Smooth muscle cell (in vitro differentiated cells): Measurements from ENCODE around the gene SFT2D1. TPM values are rescaled to one million over a fixed set of nuclear protein-coding genes. Genes with fewer than 3 reads are reported as not detected.
"Not testable (repeated sequence)": the region's sequence is repeated elsewhere in the genome, so short reads cannot be mapped to it uniquely, and the experiment has no call there.

Experiments
- DNase-seq: peaks from one replicate; lab custom pipeline; 2025; ENCODE audit not compliant: unreplicated experiment; lab: John Stamatoyannopoulos, UW
- H2AFZ ChIP-seq: fragments of 200-600 bp; sonication (generic); 2 replicates; pipeline ENCODE4 v1.6.0; 2016; ENCODE audit warnings: antibody characterized with exemption, low read depth, mild to moderate bottlenecking
- H3F3A ChIP-seq: fragments of 200-600 bp; sonication (generic); 2 replicates; pipeline ENCODE4 v1.6.0; 2017; ENCODE audit warnings: antibody characterized with exemption, low read depth
- H3K27ac ChIP-seq: fragments of 200-600 bp; sonication (generic); 2 replicates; pipeline ENCODE4 v1.5.1; 2016; ENCODE audit warnings: low read depth, mild to moderate bottlenecking
- H3K27me3 ChIP-seq: fragments of 200-600 bp; sonication (generic); 2 replicates; pipeline ENCODE4 v1.6.1; 2016; ENCODE audit warnings: low read depth, mild to moderate bottlenecking
- H3K36me3 ChIP-seq: fragments of 200-600 bp; sonication (generic); 2 replicates; pipeline ENCODE4 v1.5.1; 2016; ENCODE audit warnings: low read depth
- H3K4me1 ChIP-seq: fragments of 200-600 bp; sonication (generic); 2 replicates; pipeline ENCODE4 v1.5.1; 2016; ENCODE audit warnings: low read depth
- H3K4me2 ChIP-seq: fragments of 200-600 bp; sonication (generic); 2 replicates; pipeline ENCODE4 v1.6.0; 2016; ENCODE audit warnings: mild to moderate bottlenecking
- H3K4me3 ChIP-seq: fragments of 200-600 bp; sonication (generic); 2 replicates; pipeline ENCODE4 v1.5.1; 2016; ENCODE audit warnings: mild to moderate bottlenecking
- H3K79me2 ChIP-seq: fragments of 200-600 bp; sonication (generic); 2 replicates; pipeline ENCODE4 v1.6.0; 2016; ENCODE audit warnings: low read depth, mild to moderate bottlenecking
- H3K9ac ChIP-seq: fragments of 200-600 bp; sonication (generic); 2 replicates; pipeline ENCODE4 v1.6.0; 2016; ENCODE audit warnings: low read depth
- H3K9me3 ChIP-seq: fragments of 200-600 bp; sonication (generic); replicated peaks from 2 replicates; pipeline ENCODE4 v1.5.1; 2016; ENCODE audit warnings: low read depth
- H4K20me1 ChIP-seq: fragments of 200-600 bp; sonication (generic); 2 replicates; pipeline ENCODE4 v1.6.0; 2016; ENCODE audit warnings: low read depth
- WGBS: methylation state at CpG from one replicate; pipeline ENCODE4 v1.1.7; 2016; ENCODE audit warnings: low lambda C conversion rate; 5-methylcytosine and 5-hydroxymethylcytosine counted together
- polyA plus RNA-seq: library from polyadenylated mRNA; unstranded; fragments of >200 nt; fragmentation: Nextera tagmentation; extraction: Ambion mirVana; gene quantifications from 2 replicates; pipeline ENCODE4 v1.2.1, GENCODE V29; 2016
- total RNA-seq: library from RNA; depleted of rRNA; stranded (reverse); fragments of >200 nt; gene quantifications from 2 replicates; pipeline ENCODE4 v1.2.3, GENCODE V29; 2014
- TF ChIP-seq, protein P1 (sequence below): fragments of 200-600 bp; sonication (generic); IDR thresholded peaks from 2 replicates; pipeline ENCODE4 v1.5.1; 2017; ENCODE audit warnings: borderline replicate concordance, mild to moderate bottlenecking, antibody characterized with exemption; ENCODE audit not compliant: insufficient read depth, poor library complexity, severe bottlenecking

SFT2D1 gene
- total and polyA plus RNA-seq, 2 experiments from 2014 or later = 50.3 to 82.3 TPM

GRCh38 chr6:166387642-166388289, 45.4 kb upstream of the SFT2D1 start:
- H3K27me3 ChIP-seq = no peaks in the 10 kb centered on the region
- H3K9me3 ChIP-seq = no peaks in the 10 kb centered on the region
- H3K79me2 ChIP-seq = no peaks in the 10 kb centered on the region
- H2AFZ ChIP-seq = no peak overlapping the region
- no peaks in the 10 kb centered on the region for H3F3A ChIP-seq
- H3K4me2 ChIP-seq = no peak overlapping the region
- no peak overlapping the region for H3K27ac ChIP-seq
- no peaks in the 10 kb centered on the region for H3K36me3 ChIP-seq
- no peaks in the 10 kb centered on the region for H4K20me1 ChIP-seq
- H3K4me3 ChIP-seq = no peak overlapping the region
- TF ChIP-seq, protein P1, sequence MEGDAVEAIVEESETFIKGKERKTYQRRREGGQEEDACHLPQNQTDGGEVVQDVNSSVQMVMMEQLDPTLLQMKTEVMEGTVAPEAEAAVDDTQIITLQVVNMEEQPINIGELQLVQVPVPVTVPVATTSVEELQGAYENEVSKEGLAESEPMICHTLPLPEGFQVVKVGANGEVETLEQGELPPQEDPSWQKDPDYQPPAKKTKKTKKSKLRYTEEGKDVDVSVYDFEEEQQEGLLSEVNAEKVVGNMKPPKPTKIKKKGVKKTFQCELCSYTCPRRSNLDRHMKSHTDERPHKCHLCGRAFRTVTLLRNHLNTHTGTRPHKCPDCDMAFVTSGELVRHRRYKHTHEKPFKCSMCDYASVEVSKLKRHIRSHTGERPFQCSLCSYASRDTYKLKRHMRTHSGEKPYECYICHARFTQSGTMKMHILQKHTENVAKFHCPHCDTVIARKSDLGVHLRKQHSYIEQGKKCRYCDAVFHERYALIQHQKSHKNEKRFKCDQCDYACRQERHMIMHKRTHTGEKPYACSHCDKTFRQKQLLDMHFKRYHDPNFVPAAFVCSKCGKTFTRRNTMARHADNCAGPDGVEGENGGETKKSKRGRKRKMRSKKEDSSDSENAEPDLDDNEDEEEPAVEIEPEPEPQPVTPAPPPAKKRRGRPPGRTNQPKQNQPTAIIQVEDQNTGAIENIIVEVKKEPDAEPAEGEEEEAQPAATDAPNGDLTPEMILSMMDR = no peak
- no peak for DNase-seq
- 87% methylated on average over 5 of the region's 5 CpGs for WGBS
- H3K4me1 ChIP-seq = no peaks in the 10 kb centered on the region
- no peak overlapping the region for H3K9ac ChIP-seq

- not testable (repeated sequence) for H3K79me2 ChIP-seq, H3K27ac ChIP-seq, H4K20me1 ChIP-seq, H3K4me3 ChIP-seq, DNase-seq, H3F3A ChIP-seq, H3K4me1 ChIP-seq, H3K4me2 ChIP-seq, H3K9me3 ChIP-seq, H2AFZ ChIP-seq, H3K9ac ChIP-seq, H3K36me3 ChIP-seq, H3K27me3 ChIP-seq
- WGBS = 89% methylated on average over 9 of the region's 9 CpGs
These were observed 44.8 kb upstream of the SFT2D1 start for GRCh38 chr6:166387098-166387497.

DNA sequence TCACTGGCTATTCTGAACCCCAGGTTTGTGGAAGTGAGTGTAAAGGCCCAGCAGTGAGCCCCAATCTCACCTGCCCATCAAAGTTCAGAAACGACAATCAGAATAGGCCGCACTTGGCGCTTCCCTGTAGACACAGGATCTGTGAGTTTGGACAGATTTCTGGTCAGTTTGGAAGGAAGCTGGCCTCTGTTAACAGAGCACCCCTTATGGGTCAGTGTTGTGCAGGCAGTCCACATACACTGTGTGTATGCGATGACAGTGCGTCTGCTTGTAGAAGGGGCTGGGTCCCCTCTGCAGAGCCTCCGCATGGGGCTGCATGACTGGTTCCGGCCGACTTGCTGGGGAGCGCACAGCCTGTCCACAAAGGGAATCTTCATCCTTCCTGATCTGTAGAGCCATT, 43.8 kb upstream of the SFT2D1 start:
- H3K9me3 ChIP-seq = no peaks in the 10 kb centered on the region
- no peak for DNase-seq

DNA sequence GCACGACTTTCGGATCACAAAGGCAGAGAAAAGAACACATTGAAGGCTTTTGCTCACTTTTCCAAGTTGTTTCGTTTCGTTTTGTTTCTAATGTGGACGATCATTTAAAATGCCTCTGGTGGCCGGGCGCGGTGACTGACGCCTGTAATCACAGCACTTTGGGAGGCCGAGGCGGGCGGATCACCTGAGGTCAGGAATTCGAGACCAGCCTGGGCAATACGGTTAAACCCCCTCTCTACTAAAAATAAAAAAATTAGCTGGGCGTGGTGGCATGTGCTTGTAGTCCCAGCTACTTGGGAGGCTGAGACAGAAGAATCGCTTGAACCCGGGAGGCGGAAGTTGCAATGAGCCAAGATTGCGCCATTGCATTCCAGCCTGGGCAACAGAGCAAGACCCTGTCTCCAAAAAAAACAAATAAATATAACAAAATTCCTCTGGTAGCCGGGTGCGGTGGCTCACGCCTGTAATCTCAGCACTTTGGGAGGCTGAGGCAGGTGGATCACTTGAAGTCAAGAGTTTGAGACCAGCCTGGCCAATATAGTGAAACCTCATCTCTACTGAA, 41.5 kb upstream of the SFT2D1 start:
- peak overlapping the region; percentile 96 for H2AFZ ChIP-seq
- H3K4me1 ChIP-seq, H4K20me1 ChIP-seq, DNase-seq, H3K27me3 ChIP-seq, H3K36me3 ChIP-seq, H3K9me3 ChIP-seq, H3F3A ChIP-seq, H3K79me2 ChIP-seq: not testable (repeated sequence)
- H3K9ac ChIP-seq = peak overlapping the region; percentile 78
- WGBS = 29% methylated on average over 22 of the region's 22 CpGs
- H3K4me3 ChIP-seq = peak overlapping the region; percentile 98
- peak overlapping the region; percentile 82 for H3K27ac ChIP-seq
- H3K4me2 ChIP-seq = peak overlapping the region; percentile 99

More for the DNA sequence above, 43.8 kb upstream of the SFT2D1 start:
- H3K27ac ChIP-seq = no peak overlapping the region
- WGBS = 93% methylated on average over 9 of the region's 9 CpGs
- peaks cover 6% of the 10 kb centered on the region for H3K4me1 ChIP-seq
- H3K79me2 ChIP-seq = peaks cover 1% of the 10 kb centered on the region
- H3K4me2 ChIP-seq = no peak overlapping the region
- H3K4me3 ChIP-seq = no peak overlapping the region
- H3F3A ChIP-seq = no peaks in the 10 kb centered on the region
- TF ChIP-seq, protein P1 = no peak
- H3K27me3 ChIP-seq = no peaks in the 10 kb centered on the region
- H3K9ac ChIP-seq = no peak overlapping the region
- H3K36me3 ChIP-seq = no peaks in the 10 kb centered on the region
- H4K20me1 ChIP-seq = no peaks in the 10 kb centered on the region
- H2AFZ ChIP-seq = no peak overlapping the region
